ENCODE results near the gene FAM20C.
"Not testable (repeated sequence)": the region's sequence is repeated elsewhere in the genome, so short reads cannot be mapped to it uniquely, and the experiment has no call there.

Gene FAM20C

GRCh38 chr7:240887-241421 lies 48.6 kb downstream of the FAM20C start:
- no peak overlapping the region for H3K4me2 ChIP-seq
- H3K27ac ChIP-seq, result no peak overlapping the region
- H4K20me1 ChIP-seq (ENCODE audit: insufficient read depth), result no peaks in the 10 kb centered on the region

GRCh38 chr7:241513-241912 lies 49.1 kb downstream of the FAM20C start:
- Histone ChIP-seq H3K36me3 (ENCODE audit: insufficient read depth) (no peaks in the 10 kb centered on the region), H3K27ac (no peak overlapping the region), H3K4me2 (no peak overlapping the region), H3K27me3 (ENCODE audit: insufficient read depth, low read depth) (peaks cover 17% of the 10 kb centered on the region), H3K79me2 (ENCODE audit: insufficient read depth, low read depth) (no peaks in the 10 kb centered on the region), H2AFZ (ENCODE audit: low read depth) (no peak overlapping the region), H3K4me1 (ENCODE audit: low read depth, poor library complexity, severe bottlenecking) (no peaks in the 10 kb centered on the region), H3K4me3 (IDR thresholded peaks at IDR 0.05; ENCODE audit: insufficient read depth, low read depth, low read length) (no peak overlapping the region), H4K20me1 (ENCODE audit: insufficient read depth) (no peaks in the 10 kb centered on the region), H3K9ac (no peak overlapping the region)
- no peak for TF ChIP-seq CTCF (conservative IDR thresholded peaks at IDR 0.05; ENCODE audit: low read depth, low read length)

More at GRCh38 chr7:240887-241421, 48.6 kb downstream of the FAM20C start:
- Histone ChIP-seq H3K4me1 (ENCODE audit: low read depth, poor library complexity, severe bottlenecking) (no peaks in the 10 kb centered on the region), H3K79me2 (ENCODE audit: insufficient read depth, low read depth) (no peaks in the 10 kb centered on the region), H3K9ac (no peak overlapping the region), H3K27me3 (ENCODE audit: insufficient read depth, low read depth) (peaks cover 16% of the 10 kb centered on the region), H3K36me3 (ENCODE audit: insufficient read depth) (no peaks in the 10 kb centered on the region), H3K4me3 (IDR thresholded peaks at IDR 0.05; ENCODE audit: insufficient read depth, low read depth, low read length) (no peak overlapping the region), H2AFZ (ENCODE audit: low read depth) (no peak overlapping the region)
- no peak for TF ChIP-seq CTCF (conservative IDR thresholded peaks at IDR 0.05; ENCODE audit: low read depth, low read length)

- not testable (repeated sequence) for H3K79me2 ChIP-seq (ENCODE audit: insufficient read depth, low read depth); H3K36me3 ChIP-seq (ENCODE audit: insufficient read depth); H4K20me1 ChIP-seq (ENCODE audit: insufficient read depth); H3K9ac ChIP-seq; H3K4me3 ChIP-seq (IDR thresholded peaks at IDR 0.05; ENCODE audit: insufficient read depth, low read depth, low read length); H3K4me1 ChIP-seq (ENCODE audit: low read depth, poor library complexity, severe bottlenecking); H3K4me2 ChIP-seq; H2AFZ ChIP-seq (ENCODE audit: low read depth); H3K27ac ChIP-seq
- peaks cover 30% of the 10 kb centered on the region for H3K27me3 ChIP-seq (ENCODE audit: insufficient read depth, low read depth)
Observed at GRCh38 chr7:242826-243579, 50.6 kb downstream of the FAM20C start.

- H3K4me3 ChIP-seq (IDR thresholded peaks at IDR 0.05; ENCODE audit: insufficient read depth, low read depth, low read length); H3K4me1 ChIP-seq (ENCODE audit: low read depth, poor library complexity, severe bottlenecking); H3K79me2 ChIP-seq (ENCODE audit: insufficient read depth, low read depth); H3K4me2 ChIP-seq; H3K36me3 ChIP-seq (ENCODE audit: insufficient read depth); H3K27ac ChIP-seq; H3K9ac ChIP-seq; H2AFZ ChIP-seq (ENCODE audit: low read depth); H4K20me1 ChIP-seq (ENCODE audit: insufficient read depth): not testable (repeated sequence)
- H3K27me3 ChIP-seq (ENCODE audit: insufficient read depth, low read depth), result peaks cover 31% of the 10 kb centered on the region
Observed at GRCh38 chr7:243580-243978, 51.2 kb downstream of the FAM20C start.

- Histone ChIP-seq H3K36me3 (ENCODE audit: insufficient read depth) (no peaks in the 10 kb centered on the region), H3K79me2 (ENCODE audit: insufficient read depth, low read depth) (no peaks in the 10 kb centered on the region), H3K27me3 (ENCODE audit: insufficient read depth, low read depth) (peaks cover 42% of the 10 kb centered on the region), H3K9ac (no peak overlapping the region), H3K27ac (no peak overlapping the region), H4K20me1 (ENCODE audit: insufficient read depth) (no peaks in the 10 kb centered on the region), H3K4me1 (ENCODE audit: low read depth, poor library complexity, severe bottlenecking) (no peaks in the 10 kb centered on the region), H2AFZ (ENCODE audit: low read depth) (no peak overlapping the region), H3K4me2 (no peak overlapping the region), H3K4me3 (IDR thresholded peaks at IDR 0.05; ENCODE audit: insufficient read depth, low read depth, low read length) (no peak overlapping the region)
- TF ChIP-seq CTCF (conservative IDR thresholded peaks at IDR 0.05; ENCODE audit: low read depth, low read length), result no peak
Observed at GRCh38 chr7:244974-245373, 52.6 kb downstream of the FAM20C start.

Measured in KMS-11 (cell line).